ENCODE data around the gene SLC35F3.
"Not testable (repeated sequence)": the region's sequence is repeated elsewhere in the genome, so short reads cannot be mapped to it uniquely, and the experiment has no call there.

SLC35F3 gene

GRCh38 chr1:234300096-234300495 lies 395.6 kb downstream of the SLC35F3 start:
- no peak for DNase-seq

DNA sequence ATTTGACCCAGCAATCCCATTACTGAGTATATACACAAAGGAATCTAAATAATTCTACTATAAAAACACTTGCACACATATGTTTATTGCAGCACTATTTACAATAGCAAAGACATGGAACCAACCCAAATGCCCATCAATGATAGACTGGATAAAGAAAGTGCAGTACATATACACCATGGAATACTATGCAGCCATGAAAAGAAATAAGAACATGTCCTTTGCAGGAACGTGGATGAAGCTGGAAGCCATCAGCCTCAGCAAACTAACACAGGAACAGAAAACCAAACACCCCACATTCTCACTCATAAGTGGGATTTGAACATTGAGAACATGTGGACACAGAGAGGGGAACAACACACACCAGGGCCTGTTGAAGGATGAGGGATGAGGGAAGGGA lies 397.2 kb downstream of the SLC35F3 start:
- DNase-seq = not testable (repeated sequence)

DNA sequence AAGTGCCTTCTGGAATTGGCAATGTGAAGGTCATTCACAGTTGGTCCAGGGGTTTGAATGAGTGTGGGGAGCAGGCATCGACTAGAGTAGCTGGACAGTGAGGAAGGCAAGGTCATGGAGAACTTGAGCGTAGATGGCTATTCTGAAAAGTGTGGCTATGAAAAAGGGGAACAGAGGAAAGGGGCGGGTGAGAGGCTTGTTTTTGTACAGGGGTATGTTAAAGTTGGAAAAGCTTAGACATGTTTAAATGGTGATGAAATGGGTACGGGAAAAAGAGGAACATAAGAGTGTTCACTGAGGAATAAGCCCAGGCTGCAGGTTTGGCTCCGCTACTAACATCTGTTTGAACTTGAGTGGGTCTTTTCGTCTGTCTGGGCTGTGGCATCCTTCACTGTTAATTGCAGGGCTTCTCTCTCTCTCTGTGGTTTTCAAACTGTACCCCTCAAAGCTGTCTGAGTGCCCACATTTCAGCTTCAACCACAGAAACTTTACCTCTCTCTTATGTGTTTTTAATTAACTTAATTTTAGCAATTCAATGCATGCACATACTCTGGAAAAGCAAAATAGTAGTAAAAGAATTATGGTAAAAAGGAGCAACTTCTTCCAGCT lies 398.0 kb downstream of the SLC35F3 start:
- DNase-seq = no peak

DNA sequence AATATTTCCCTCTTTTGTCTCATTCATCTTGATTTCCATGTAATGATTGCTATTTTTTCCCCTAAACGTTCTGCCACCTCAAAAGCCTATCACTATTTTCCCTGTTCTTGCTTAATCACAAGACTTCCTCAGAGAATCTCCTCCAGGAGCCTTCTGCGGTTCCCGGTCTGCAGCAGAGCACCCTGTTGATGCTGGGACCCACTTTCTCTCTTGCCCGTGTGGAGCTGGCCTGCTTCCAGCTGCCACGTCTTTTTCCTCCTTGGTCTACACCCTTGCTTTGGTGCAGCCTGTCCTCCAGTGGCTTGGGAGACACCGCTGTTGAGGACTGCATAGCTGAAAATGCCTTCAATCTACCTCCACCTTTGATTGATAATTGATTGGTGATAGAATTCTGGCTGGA lies 398.8 kb downstream of the SLC35F3 start:
- DNase-seq = no peak

DNA sequence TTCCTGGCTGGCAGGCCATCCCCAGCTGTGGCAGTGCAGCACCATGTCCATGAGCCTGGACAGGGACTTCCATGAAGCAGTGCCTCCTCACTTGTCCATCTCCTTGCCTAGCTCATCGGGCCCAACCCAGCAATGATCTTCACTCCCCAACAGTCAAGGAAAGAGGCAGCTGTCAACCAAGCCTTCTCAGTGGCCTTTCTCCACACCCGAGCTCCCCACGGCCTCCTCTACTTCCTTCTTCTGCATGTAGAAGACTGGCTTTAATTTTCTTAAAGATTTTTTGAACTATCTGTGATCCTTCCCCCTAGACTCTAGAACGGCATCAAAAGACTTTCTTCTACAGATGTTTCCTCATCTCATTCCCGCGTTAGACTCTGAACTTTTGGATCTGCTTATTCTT lies 403.2 kb downstream of the SLC35F3 start:
- no peak for DNase-seq

DNA sequence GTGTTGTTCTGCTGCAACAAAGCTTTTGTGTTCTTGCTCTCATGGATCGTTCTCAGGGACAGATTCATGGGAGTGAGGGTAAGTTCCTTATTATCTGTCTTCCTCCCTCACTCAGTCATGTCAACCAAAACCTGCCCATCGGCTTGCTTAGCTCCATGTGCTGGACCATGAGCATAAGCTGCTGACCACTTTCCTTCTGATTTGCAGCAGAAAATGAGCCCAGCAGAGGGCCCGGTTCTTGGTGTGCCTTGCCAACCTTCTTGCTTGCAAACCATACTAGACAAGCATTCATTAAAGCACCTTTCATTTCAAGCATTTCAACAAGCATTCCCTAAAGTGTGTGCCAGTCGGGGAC lies 404.7 kb downstream of the SLC35F3 start:
- no peak for DNase-seq

GRCh38 chr1:234309598-234310459 lies 405.4 kb downstream of the SLC35F3 start:
- DNase-seq = peak; percentile 41

DNA sequence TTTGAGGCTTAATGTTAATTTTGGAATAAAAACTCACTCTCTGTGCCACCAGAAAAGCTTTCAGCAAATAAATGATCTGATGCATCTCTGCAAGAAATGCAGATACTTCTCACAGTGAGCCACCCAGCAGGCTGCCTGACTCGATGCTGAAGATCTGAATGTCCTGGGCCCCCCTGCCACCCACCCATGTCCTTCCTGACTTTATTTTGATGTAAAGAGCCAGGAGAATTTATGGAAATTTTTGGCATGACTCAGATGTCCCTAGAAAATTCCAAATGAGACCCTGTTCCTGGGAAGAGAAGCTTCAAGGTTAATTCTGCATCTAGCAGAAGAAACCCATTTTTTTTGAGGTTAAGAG lies 406.0 kb downstream of the SLC35F3 start:
- DNase-seq = no peak

- DNase-seq = no peak
Observed at GRCh38 chr1:234311414-234311813, 406.9 kb downstream of the SLC35F3 start.

- DNase-seq = no peak
Observed at GRCh38 chr1:234313171-234313570, 408.7 kb downstream of the SLC35F3 start.

- DNase-seq = no peak
Observed at GRCh38 chr1:234315091-234315541, 410.6 kb downstream of the SLC35F3 start.

GRCh38 chr1:234315588-234315987 lies 411.1 kb downstream of the SLC35F3 start:
- DNase-seq = no peak

DNA sequence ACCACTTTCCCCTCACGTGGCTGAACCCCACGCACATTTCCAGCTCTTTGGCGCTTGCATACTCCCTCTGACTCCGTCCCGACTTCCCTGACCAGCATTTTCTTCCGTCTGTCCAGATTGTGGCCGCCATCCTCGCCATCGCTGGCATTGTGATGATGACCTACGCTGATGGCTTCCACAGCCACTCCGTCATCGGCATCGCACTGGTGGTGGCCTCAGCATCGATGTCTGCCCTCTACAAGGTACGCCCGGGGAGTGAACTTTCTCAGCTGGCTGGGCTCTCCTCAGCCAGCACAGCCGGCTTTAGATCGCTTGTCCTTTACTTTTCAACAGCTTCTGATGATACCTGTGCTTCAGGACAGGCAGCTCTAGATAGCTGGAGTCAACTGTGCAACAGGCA lies 412.0 kb downstream of the SLC35F3 start:
- no peak for DNase-seq

- DNase-seq = no peak
Observed at GRCh38 chr1:234316937-234317336, 412.5 kb downstream of the SLC35F3 start.

- DNase-seq = no peak
Observed at GRCh38 chr1:234320069-234320468, 415.6 kb downstream of the SLC35F3 start.

DNA sequence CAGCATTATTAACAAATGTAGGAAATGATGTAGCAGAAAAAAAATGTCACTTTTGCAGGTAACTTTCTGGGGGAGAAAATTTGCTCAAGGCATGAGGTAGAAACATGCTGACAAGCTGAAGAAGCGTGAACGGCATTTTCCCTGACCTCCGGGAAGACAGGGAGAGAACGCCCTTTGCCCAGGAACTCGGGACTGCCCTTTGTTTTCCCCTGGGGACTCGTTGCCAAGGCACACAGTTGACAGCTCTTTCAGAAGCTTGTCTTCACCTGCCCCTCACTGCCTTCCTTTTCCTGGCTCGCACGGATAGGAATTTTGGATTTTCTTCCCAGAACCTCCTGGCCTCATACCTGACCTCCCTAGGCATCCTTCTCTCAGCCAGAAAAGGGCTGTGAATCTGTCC lies 416.1 kb downstream of the SLC35F3 start:
- no peak for DNase-seq

DNA sequence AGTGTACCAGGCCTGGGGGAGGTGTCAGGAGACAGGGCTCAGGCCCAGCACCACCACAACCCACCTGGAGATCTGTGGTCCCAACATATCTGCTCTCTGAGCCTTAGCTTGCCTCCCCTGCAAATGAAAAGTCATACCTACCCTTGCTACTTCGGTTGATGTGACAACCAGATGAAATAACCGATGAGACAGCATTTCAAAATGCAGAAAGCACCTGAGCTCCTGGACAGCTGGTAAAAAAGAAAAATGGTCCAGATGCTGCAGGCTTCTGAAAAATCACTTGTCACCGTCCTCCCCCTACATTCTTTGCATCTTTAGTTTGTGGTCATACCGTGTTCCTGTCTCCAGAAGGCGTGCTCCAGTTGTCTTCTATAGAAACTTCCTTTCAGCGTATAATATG lies 416.8 kb downstream of the SLC35F3 start:
- no peak for DNase-seq

DNA sequence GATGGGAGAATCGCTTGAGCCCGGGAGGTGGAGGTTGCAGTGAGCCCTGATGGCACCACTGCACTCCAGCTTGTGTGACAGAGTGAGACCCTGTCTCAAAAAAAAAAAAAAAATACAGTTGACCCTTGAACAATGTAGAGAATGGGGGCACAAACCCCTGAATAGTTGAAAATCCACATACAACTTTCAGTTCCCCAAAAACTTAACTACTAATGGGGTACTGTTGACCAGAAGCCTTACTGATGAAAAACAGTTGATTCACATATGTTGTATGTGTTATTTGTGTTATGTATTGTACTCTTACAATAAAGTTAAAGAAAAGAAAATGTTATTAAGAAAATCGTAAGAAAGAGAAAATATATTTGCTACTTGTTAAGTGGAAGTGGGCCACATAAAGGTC lies 417.6 kb downstream of the SLC35F3 start:
- no peak for DNase-seq

- DNase-seq = peak; percentile 42
Observed at GRCh38 chr1:234322979-234323378, 418.5 kb downstream of the SLC35F3 start.

GRCh38 chr1:234324821-234325220 lies 420.3 kb downstream of the SLC35F3 start:
- DNase-seq = no peak

DNA sequence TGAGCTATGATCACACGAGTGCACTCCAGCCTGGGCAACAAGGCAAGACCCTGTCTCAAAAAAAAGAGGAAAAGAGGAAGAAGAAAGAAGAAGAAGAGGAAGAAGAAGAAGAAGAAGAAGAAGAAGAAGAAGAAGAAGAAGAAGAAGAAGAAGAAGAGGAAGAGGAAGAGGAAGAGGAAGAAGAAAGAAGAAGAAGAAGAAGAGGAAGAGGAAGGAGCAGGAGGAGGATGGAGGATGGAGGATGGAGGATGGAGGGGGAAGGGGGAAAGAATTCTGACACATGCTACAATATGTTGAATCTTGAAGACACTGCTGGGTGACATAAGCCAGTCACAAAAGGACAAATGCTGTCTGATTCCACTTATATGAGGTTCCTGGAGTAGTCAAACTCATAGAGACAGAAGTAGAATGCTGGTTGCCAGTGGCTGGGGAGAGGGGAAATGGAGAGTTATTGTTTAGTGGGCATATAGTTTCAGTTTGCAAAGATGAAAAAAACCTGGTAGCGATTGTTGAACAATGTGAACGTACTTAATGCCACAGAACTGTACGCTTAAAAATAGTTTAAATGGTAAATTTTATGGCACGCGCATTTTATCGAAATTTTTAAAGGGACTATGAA lies 421.5 kb downstream of the SLC35F3 start:
- DNase-seq = no peak

DNA sequence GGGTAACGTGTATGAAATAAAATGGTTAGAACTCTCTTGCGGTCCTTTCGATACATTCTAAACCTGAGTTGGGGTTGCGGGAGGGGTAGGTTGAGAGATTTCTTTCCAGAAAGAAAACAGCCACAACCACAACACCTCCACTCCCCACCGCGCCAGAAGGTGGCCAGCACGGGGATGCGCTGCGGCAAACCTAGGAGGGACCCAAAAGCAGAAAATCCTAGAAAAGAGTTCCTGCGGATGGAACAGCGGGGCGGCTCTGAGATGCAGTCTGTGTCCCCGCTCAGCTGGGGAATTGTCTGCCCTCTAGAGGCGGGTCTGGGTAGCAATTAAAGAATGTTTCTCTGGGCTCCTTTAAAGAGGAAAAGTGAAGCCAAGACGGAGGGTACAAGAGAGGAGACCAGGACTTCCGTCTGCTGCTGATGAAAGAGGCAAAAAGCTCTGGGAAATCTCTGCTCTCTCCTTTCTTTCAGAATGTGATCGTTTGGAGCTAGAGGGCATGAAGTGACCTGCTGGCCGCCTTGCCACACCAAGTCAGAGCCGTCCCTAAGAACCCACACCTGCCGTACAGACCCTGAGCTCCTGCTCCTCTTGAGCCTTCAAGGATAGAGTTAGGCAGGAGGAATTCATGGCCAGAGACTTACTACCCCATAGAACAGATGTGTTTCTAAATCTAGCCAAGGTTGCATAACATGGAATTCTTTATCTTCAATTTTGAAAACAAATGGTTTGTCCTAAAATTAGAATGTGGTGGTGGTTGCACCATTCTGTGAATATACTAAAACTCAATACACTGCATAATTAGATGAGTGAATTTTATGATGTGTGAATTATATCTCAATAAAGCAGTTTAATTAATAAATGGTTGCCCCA lies 422.3 kb downstream of the SLC35F3 start:
- DNase-seq = peak; percentile 51

DNA sequence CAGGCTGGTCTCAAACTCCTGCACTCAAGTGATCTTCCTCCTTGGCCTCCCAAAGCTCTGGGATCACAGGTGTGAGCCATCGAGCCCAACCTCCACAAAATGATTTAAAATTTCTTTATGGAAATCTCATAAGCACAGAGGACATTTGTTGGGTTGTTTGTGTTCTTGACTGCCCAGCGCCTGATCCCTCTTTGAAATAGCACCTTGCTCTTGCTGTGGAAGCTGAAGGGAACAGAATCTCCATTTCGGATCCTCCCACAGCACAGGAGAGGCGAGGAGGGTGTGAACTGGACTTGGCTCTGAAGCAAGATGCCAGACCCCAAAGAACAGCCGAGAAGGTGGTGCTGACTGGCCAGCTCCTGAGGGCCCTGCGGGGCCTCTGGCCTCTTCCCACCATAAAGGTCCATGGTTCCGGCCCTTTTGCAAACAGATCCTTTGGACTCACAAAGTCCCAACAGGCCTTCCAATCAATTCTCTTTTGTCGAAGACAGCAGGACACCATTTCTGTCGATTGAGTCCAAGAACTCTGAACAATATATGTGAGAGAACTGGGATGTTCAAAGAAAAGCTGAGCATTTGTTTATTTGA lies 423.2 kb downstream of the SLC35F3 start:
- no peak for DNase-seq
